AG04449 (cell line): ENCODE data around the gene RNGTT.
"Not testable (repeated sequence)": the region's sequence is repeated elsewhere in the genome, so short reads cannot be mapped to it uniquely, and the experiment has no call there.

Experiments used
- CTCF ChIA-PET: fragments of 350-600 bp; formaldehyde crosslinking; extraction: SDS; loops from one replicate; lab custom pipeline; 2021; ENCODE audit warnings: antibody characterized with exemption; lab: Yijun Ruan, JAX
- POLR2A ChIA-PET: fragments of 400-600, 350-600 bp; formaldehyde crosslinking; extraction: SDS; loops from one replicate; lab custom pipeline; 2020; ENCODE audit warnings: antibody characterized with exemption, inconsistent platforms; lab: Yijun Ruan, JAX
- DNase-seq: peaks from one replicate; pipeline ENCODE4 v3.0.0-alpha.2; 2010; ENCODE audit warnings: low read depth, low spot score
- H3K4me3 ChIP-seq: 2 replicates; pipeline ENCODE4 v1.5.1; 2011; ENCODE audit warnings: low read depth, mild to moderate bottlenecking, control low read depth, low read length
- CTCF ChIP-seq: IDR thresholded peaks from one replicate; pipeline ENCODE4 v1.5.1; 2011; ENCODE audit warnings: mild to moderate bottlenecking, moderate library complexity, low read length, control low read depth, inconsistent platforms; ENCODE audit not compliant: insufficient read depth; ENCODE audit errors: missing control alignments

RNGTT gene

GRCh38 chr6:88780714-88781389 is 182.6 kb downstream of the RNGTT start:
- peak; percentile 75 for TF ChIP-seq CTCF
- ChIA-PET POLR2A (no interaction called here), CTCF (interaction anchor here (0.7 to 5.2 kb wide), 25 partner anchors 8 to 850 kb away, joined by 3 to 26 read pairs (median 5); no protein-coding TSS in a partner anchor)
- no peak overlapping the region for H3K4me3 ChIP-seq
- DNase-seq = peak; percentile 5

- DNase-seq = no peak
- POLR2A ChIA-PET = no interaction called here
- no peak overlapping the region for H3K4me3 ChIP-seq
- TF ChIP-seq CTCF = no peak
- CTCF ChIA-PET = interaction anchor here (0.8 to 1.2 kb wide), 2 partner anchors 8 to 10 kb away, joined by 3 read pairs; no protein-coding TSS in a partner anchor
Measured at GRCh38 chr6:88775866-88776571, 187.4 kb downstream of the RNGTT start.

GRCh38 chr6:88768114-88768513 is 195.3 kb downstream of the RNGTT start:
- CTCF ChIA-PET = interaction anchor here (0.6 to 1.7 kb wide), 2 partner anchors 9 to 12 kb away, joined by 3 to 10 read pairs; no protein-coding TSS in a partner anchor
- H3K4me3 ChIP-seq, DNase-seq, POLR2A ChIA-PET: not testable (repeated sequence)

- TF ChIP-seq CTCF = no peak
- DNase-seq = no peak
- POLR2A ChIA-PET = no interaction called here
- H3K4me3 ChIP-seq = no peak overlapping the region
- CTCF ChIA-PET = interaction anchor here (1.0 kb wide), 1 partner anchor 16 kb away, joined by 3 read pairs; no protein-coding TSS in a partner anchor
Measured at GRCh38 chr6:88764081-88764480, 199.3 kb downstream of the RNGTT start.

- H3K4me3 ChIP-seq = no peak overlapping the region
- ChIA-PET CTCF (interaction anchor here (1.0 kb wide), 1 partner anchor 17 kb away, joined by 3 read pairs; no protein-coding TSS in a partner anchor), POLR2A (no interaction called here)
- no peak for DNase-seq
- no peak for TF ChIP-seq CTCF
Measured at GRCh38 chr6:88763160-88763559, 200.3 kb downstream of the RNGTT start.

- POLR2A ChIA-PET = no interaction called here
Measured at GRCh38 chr6:88761237-88762031, 202.0 kb downstream of the RNGTT start.

More at GRCh38 chr6:88761237-88762031, 202.0 kb downstream of the RNGTT start:
- DNase-seq = no peak
- no peak for TF ChIP-seq CTCF
- CTCF ChIA-PET = interaction anchor here (0.7 kb wide), 1 partner anchor 9 kb away, joined by 3 read pairs; no protein-coding TSS in a partner anchor
- H3K4me3 ChIP-seq = no peak overlapping the region
